CD4-positive, alpha-beta memory T cell (primary cell): Measurements from ENCODE around the gene RC3H1. TPM values are rescaled to one million over a fixed set of nuclear protein-coding genes. Genes with fewer than 3 reads are reported as not detected.

ENCODE experiments used
- CTCF ChIA-PET: fragments of 350-600 bp; sonication (Branson Sonifier 250); formaldehyde crosslinking; loops from one replicate; lab custom pipeline; 2021; ENCODE audit warnings: inconsistent platforms; ENCODE audit not compliant: partially characterized antibody; lab: Charles Lee
- POLR2A ChIA-PET: fragments of 350-600 bp; sonication (Branson Sonifier 250); formaldehyde crosslinking; loops from one replicate; lab custom pipeline; 2021; ENCODE audit not compliant: partially characterized antibody; lab: Charles Lee
- DNase-seq, 5 donors: peaks; one replicate each; pipeline versions ENCODE4 v3.0.0 to v3.0.0-alpha.2; 2020 to 2022; ENCODE audit warnings: mixed read lengths in 1 of 5
- H3K27ac ChIP-seq: one replicate; pipeline ENCODE4 v1.7.0; 2013; ENCODE audit warnings: low read depth, low read length
- H3K27me3 ChIP-seq: 2 replicates; pipeline ENCODE4 v1.7.0; 2013; ENCODE audit warnings: mild to moderate bottlenecking, low read length, moderate library complexity; ENCODE audit not compliant: insufficient read depth
- H3K36me3 ChIP-seq: 2 replicates; pipeline ENCODE4 v1.7.0; 2013; ENCODE audit warnings: mild to moderate bottlenecking, low read length, moderate library complexity; ENCODE audit not compliant: insufficient read depth
- H3K4me1 ChIP-seq: 2 replicates; pipeline ENCODE4 v1.7.0; 2013; ENCODE audit warnings: mild to moderate bottlenecking, low read length, moderate library complexity; ENCODE audit not compliant: insufficient read depth
- H3K4me3 ChIP-seq, 2 donors: one replicate each; pipeline ENCODE4 v1.7.0; 2013; ENCODE audit warnings: low read length in 2 of 2, mild to moderate bottlenecking in 1 of 2
- H3K9me3 ChIP-seq, 2 donors: one replicate each; pipeline ENCODE4 v1.7.0; 2013; ENCODE audit warnings: low read length in 2 of 2, control low read depth in 1 of 2; ENCODE audit not compliant: control insufficient read depth in 1 of 2
- H3K27ac Mint-ChIP-seq, 7 donors: one replicate each; pipeline ENCODE4 v1.8.0; 2020 to 2021; ENCODE audit warnings: mixed read lengths in 7 of 7, mild to moderate bottlenecking in 6 of 7, inconsistent platforms in 3 of 7, moderate library complexity in 3 of 7
- H3K27me3 Mint-ChIP-seq, 2 donors: one replicate each; pipeline ENCODE4 v1.8.0; 2020 to 2021; ENCODE audit warnings: mixed read lengths in 2 of 2
- H3K36me3 Mint-ChIP-seq, 2 donors: one replicate each; pipeline ENCODE4 v1.8.0; 2020 to 2021; ENCODE audit warnings: mixed read lengths in 2 of 2, inconsistent platforms in 1 of 2, mild to moderate bottlenecking in 1 of 2
- H3K4me1 Mint-ChIP-seq, 4 donors: one replicate each; pipeline ENCODE4 v1.8.0; 2020 to 2021; ENCODE audit warnings: mixed read lengths in 4 of 4, mild to moderate bottlenecking in 1 of 4
- H3K4me3 Mint-ChIP-seq, 8 donors: one replicate each; pipeline ENCODE4 v1.8.0; 2020 to 2021; ENCODE audit warnings: mixed read lengths in 8 of 8, mild to moderate bottlenecking in 7 of 8, moderate library complexity in 6 of 8, inconsistent platforms in 3 of 8
- H3K9me3 Mint-ChIP-seq, 8 donors: one replicate each; pipeline ENCODE4 v1.8.0; 2020 to 2021; ENCODE audit warnings: mixed read lengths in 8 of 8, mild to moderate bottlenecking in 5 of 8, inconsistent platforms in 3 of 8, moderate library complexity in 1 of 8
- intact Hi-C: fragments of 100-400 bp; cut with micrococcal nuclease; formaldehyde crosslinking; loops from one replicate; pipeline ENCODE4 v1.15.1; 2023
- polyA plus RNA-seq, 2 donors: library from polyadenylated mRNA; unstranded; fragments of 300-500 nt; fragmentation: Illumina TruSeq; gene quantifications; one replicate each; pipeline ENCODE4 v1.2.3, GENCODE V29; 2021
- total RNA-seq, 2 experiments: library from RNA; stranded (reverse); gene quantifications; one replicate each; pipeline ENCODE4 v1.2.3, GENCODE V29; 2021

RC3H1 gene
- total and polyA plus RNA-seq, 4 experiments from 2014 or later: 2.0 to 49.2 (median 27.0) TPM

DNA sequence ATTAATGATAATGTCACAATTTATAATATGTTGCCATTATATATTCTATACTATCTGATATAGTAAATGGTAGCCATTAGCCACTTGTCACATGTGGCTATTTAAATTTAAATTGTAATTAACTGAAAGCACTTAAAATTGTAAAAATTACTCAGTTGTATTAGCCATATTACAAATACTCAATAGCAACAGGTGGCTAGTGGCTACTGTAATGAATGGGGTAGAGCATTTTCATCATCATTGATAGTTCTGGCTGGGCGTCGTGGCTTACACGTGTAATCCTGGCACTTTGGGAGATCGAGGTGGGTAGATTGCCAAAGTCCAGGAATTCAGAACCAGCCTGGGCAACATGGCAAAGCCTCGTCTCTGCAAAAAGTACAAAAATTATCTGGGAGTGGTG, 137.5 kb downstream of the RC3H1 start:
- H3K4me3 Mint-ChIP-seq: no peak overlapping the region
- Histone ChIP-seq H3K27ac (no peak overlapping the region), H3K4me3 (no peak overlapping the region), H3K9me3 (no peaks in the 10 kb centered on the region), H3K27me3 (no peaks in the 10 kb centered on the region), H3K4me1 (no peaks in the 10 kb centered on the region), H3K36me3 (peaks cover 16% of the 10 kb centered on the region)
- no peaks in the 10 kb centered on the region for H3K27me3 Mint-ChIP-seq
- intact Hi-C loops: no loop called here
- DNase-seq: no peak
- peaks cover 45 to 50% of the 10 kb centered on the region in 2 donors for H3K36me3 Mint-ChIP-seq
- CTCF ChIA-PET: no interaction called here
- POLR2A ChIA-PET: no interaction called here
- no peaks in the 10 kb centered on the region for H3K9me3 Mint-ChIP-seq
- no peak overlapping the region for H3K27ac Mint-ChIP-seq
- H3K4me1 Mint-ChIP-seq: peaks cover 8 to 20% (median 12%) of the 10 kb centered on the region in 4 donors

Other genes starting within 250 kb of the RC3H1 start
- 10 to 100 TPM; 13.4 to 13.5 TPM for gene DARS2, start 197.7 kb downstream of the RC3H1 start, total RNA-seq
- gene DARS2, start 197.7 kb downstream of the RC3H1 start, polyA plus RNA-seq: 1 to 10 TPM; 3.6 to 9.7 TPM
- gene CENPL, start 197.5 kb downstream of the RC3H1 start, total RNA-seq: 10 to 100 TPM in 1 of 2 experiments, 1 to 10 TPM in 1; 9.0 to 10.2 TPM
- gene CENPL, start 197.5 kb downstream of the RC3H1 start, polyA plus RNA-seq: 1 to 10 TPM; 6.1 to 7.0 TPM
- gene GAS5, start 154.4 kb downstream of the RC3H1 start, total RNA-seq: 100 to 1,000 TPM; 676 to 709 TPM
- gene GAS5, start 154.4 kb downstream of the RC3H1 start, polyA plus RNA-seq: 100 to 1,000 TPM; 312 to 395 TPM
- gene ZBTB37, start 154.0 kb downstream of the RC3H1 start, total RNA-seq: 10 to 100 TPM; 24.3 to 26.5 TPM
- gene ZBTB37, start 154.0 kb downstream of the RC3H1 start, polyA plus RNA-seq: 1 to 10 TPM in 1 of 2 donors, under 1 TPM in 1; 0.95 to 2.2 TPM
- gene SERPINC1, start 105.0 kb downstream of the RC3H1 start, total RNA-seq: not detected
- not detected for gene SERPINC1, start 105.0 kb downstream of the RC3H1 start, polyA plus RNA-seq
- gene RABGAP1L, start 137.2 kb upstream of the RC3H1 start, total RNA-seq: 100 to 1,000 TPM; 113 to 114 TPM
- 10 to 100 TPM; 75.7 to 80.6 TPM for gene RABGAP1L, start 137.2 kb upstream of the RC3H1 start, polyA plus RNA-seq